GM18868 (cell line): Measurements from ENCODE around the gene ERBB4.

ENCODE experiments used
- ATAC-seq: cut with Tn5 transposase; IDR thresholded peaks from one replicate; pipeline ENCODE4 v1.9.1; 2021; ENCODE audit warnings: mild to moderate bottlenecking, moderate library complexity; ENCODE audit not compliant: unreplicated experiment

The ERBB4 gene

DNA sequence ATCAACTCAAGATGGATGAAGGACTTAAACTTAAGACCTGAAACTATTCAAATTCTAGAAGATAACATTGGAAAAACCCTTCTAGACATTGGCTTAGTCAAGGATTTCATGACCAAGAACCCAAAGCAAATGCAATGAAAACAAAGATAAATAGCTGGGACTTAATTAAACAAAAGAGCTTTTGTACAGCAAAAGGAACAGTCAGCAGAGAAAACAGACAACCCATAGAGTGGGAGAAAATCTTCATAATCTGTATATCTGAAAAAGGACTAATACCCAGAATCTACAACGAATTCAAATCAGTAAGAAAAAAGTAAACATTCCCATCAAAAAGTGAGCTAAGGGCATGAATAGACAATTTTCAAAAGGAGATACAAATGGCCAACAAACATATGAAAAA is 171.2 kb downstream of the ERBB4 start:
- ATAC-seq = no peak

DNA sequence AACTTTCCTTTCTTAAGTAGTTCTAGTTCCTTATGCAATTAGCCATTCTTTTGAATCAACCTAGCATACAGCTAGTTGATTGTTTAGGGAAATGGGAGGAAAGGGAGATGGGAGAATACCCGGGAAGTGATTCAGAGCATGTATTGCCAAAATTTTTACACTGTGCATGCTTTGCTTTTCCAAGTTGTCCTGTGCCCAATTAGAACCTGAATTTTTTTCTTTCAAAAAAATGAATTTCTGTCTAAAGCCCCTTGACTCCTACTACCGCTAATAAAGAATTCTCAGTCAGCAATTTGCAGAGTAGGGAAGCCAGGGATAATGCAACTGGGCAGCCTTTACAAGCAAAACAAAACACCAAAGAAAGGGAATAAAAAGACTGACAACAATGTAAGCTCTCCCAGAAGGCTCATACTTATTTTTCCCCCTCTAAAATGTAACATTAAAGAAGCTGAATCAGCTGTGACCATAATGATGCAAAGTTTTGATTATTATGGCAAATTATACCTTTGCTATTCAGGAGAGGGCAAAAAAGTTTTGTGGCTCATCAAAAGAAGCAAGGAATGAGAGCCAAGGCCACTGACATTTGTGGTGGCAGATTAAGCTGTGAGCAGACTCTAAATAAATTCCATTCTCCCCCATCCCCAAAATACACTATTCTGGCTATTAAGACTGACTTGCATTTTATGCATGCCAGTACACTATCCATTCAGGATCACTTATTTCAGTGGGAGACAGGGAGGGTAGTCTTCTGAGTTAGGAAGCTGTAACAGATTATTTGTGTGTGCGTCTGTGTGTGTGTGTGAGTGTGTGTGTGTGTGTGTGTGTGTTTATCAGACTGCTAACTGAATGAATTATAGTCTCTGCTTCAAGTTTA is 174.3 kb downstream of the ERBB4 start:
- no peak for ATAC-seq

DNA sequence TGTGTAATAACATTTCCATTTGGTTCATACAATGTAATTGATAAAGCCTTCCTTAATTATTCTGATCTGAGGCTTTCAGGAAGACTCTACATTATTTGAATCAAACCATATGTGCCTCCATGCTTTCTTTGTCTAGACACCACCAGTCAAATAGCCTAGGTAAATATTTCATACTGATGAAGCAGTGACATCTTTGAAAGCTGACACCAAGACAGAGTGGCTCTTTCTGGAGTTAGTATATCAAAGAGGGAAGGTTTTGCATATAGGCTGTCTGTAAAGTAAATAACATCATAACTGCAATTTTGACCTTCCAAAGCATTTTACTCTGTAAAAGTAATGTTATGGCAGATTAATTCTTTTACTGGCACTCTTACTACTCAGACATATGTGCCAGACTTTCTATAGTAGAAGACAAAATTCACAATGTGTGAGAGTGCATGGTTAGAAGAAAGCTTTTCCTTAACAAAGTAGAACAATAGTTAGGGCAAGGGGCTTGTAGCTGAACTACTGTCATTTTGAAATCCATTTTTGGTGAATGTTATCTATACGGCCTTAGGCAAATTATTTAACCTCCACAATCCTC is 177.3 kb downstream of the ERBB4 start:
- ATAC-seq = no peak

DNA sequence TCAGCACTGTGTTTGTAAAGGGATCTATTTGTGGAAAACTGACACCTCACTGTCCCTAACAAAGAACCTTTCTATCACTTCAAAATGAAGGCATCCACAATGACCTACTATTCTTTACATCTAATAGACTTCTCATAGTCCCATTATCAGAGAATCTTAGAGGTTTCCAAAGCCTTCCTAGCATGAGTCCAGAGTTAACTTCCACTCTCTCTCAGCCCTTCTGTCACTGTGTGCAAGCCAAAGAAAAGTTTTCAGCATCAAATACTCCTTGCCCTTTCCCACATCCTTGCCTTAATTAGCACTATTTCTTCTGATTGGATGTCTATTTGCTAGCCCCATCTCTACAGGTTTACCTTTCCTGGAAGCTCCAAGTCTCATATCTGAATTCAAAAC is 178.5 kb downstream of the ERBB4 start:
- no peak for ATAC-seq

DNA sequence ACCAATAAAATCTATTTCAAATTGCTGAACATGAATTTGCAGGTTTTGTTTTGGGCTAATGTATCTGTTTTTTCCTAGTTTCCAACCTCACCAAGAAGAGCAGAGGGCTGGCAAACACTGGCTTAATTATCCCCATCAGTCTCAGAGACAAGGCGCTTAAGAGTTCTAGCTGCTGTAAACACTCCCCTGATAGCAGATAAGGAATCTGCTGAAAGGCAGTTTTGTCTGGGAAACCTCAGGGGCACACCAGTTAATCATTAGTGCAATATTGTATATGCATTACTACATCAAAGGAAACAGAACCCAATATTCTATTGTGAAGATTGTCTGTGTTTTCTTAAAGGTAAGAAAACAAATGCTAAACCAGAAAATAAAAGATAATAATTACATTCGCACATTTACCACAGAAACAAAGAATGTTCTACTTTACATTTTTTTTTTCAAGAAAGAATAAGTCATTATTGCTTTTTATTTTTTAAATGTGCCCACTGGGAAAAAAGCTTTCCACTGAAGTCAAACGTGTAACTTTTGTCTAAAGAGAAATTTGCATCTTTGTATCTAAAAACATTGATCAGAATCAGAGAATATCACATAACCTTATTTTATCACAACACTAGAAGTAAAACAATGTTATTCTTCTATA is 179.1 kb downstream of the ERBB4 start:
- ATAC-seq = no peak

DNA sequence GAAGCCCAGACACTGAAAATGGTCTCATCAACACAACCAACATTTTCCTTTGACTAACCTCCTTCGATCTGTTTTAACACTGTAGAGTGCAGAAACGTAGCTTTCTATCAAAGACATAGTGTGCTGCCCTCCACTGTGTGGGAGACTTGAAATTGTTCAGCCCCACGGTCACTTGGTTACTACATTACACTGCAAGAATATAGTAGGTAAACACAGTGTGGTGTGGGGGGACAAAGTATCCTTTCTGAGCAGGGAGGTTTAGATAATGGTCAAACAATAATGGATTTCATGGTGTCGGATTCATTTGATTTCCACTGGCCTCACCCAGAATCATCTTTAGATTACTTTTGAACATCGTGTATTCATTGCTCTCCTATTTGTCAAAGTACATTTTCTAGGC is 181.0 kb downstream of the ERBB4 start:
- no peak for ATAC-seq

DNA sequence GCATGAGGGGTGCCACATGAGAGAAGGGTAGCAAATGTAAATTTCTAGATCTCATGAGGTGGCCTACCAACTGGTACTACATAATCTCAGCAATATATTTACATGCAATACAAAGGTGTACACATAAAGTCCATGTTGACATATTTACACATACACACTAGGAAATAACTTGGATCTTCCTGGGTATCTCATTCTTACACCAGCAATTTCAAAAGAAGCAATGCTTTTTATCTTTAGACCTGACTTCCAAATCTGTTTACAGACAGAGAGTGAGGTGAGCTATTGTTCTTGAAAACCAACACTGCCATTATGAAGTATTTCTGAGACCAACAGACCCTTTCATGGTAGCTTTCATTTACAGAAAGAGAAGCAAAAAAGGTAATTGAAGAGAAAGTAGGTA is 184.2 kb downstream of the ERBB4 start:
- no peak for ATAC-seq

DNA sequence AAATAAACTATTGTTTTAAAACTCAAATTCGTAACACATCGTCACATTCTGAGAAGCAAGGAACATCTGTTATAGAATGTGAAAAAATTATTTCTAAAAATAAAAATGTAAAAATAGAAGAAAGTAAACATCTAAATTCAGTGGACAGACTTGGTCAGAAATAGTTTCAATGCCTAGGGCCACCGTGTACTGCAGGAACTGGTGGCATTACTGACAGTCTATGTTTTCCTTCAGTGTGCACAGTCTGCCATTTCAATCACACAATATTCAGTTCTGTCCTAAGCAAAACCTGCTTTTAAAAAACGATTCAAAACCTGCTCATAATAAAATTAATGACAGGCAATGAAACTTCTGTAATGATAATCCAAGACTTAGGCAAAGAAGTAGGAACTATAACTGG is 190.1 kb downstream of the ERBB4 start:
- no peak for ATAC-seq

DNA sequence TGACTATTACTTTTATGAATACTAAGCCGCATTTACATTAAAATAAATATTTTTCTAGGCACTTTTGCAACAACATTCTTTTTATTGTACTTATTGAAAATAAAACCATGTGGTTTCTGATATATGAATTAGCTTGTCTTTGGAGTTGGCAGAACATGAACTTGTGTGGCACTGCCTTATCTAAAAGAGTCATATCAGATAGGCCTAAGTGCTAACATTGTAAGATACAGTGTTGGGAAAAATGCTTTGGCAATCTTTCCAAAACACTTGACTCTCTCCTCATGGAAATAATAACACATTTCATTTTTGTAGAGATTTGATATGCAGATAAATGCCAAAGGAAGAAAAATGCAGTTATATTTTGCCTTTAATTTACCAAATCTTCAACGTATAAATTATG is 191.7 kb downstream of the ERBB4 start:
- ATAC-seq = no peak

DNA sequence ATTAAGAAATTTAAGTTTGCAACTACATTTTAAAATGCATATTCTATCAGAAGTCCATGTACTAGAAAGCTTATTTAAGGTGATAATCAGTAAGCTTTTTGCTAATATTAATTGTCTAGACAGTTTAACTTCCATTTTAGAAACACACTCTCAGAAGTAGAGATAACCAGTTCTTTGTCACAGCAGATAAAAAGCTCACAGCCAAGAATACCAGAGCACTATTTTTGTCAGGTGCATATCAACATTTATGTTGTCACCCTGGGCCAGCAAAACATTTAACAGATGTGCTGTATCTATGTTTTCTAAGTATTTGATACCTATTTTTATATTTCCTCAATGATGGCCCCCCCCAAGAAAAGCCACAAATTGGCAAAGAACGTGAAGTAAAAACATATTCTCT is 192.6 kb downstream of the ERBB4 start:
- no peak for ATAC-seq

DNA sequence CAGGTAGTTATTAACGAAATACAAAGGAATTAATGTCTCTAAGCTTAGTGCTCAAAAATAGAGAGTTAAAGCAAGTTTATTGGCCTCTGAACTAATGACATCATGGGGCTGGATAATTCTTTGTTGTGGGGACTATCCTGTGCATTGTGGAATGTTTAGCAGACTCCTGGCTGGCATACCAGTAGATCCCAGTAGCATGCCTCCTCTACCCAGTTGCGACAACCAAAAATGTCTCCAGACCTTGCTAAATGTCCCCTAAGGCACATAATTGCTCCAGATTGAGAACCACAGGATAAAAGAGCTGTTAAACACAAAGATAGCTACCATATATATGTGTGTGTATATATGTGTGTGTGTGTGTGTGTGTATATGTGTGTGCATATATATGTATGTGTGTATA is 194.5 kb downstream of the ERBB4 start:
- ATAC-seq = no peak

DNA sequence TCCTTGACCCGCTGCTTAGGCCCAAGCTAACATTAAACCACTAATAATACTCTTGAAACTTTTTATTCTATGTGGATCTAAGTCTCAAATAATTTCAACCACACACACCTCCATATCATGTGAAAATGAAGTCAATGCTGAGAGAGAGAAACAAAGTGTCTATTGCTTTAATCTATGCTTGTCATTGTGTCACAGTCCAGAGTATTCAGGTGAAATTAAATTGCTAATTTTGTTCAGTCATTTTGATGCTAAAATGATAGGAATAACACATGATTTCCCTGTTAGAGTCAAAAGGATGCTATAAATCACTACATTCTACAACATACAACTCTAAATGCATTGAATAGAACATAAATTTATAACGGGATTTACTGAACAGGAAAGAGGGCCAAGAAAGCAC is 195.4 kb downstream of the ERBB4 start:
- ATAC-seq = no peak

DNA sequence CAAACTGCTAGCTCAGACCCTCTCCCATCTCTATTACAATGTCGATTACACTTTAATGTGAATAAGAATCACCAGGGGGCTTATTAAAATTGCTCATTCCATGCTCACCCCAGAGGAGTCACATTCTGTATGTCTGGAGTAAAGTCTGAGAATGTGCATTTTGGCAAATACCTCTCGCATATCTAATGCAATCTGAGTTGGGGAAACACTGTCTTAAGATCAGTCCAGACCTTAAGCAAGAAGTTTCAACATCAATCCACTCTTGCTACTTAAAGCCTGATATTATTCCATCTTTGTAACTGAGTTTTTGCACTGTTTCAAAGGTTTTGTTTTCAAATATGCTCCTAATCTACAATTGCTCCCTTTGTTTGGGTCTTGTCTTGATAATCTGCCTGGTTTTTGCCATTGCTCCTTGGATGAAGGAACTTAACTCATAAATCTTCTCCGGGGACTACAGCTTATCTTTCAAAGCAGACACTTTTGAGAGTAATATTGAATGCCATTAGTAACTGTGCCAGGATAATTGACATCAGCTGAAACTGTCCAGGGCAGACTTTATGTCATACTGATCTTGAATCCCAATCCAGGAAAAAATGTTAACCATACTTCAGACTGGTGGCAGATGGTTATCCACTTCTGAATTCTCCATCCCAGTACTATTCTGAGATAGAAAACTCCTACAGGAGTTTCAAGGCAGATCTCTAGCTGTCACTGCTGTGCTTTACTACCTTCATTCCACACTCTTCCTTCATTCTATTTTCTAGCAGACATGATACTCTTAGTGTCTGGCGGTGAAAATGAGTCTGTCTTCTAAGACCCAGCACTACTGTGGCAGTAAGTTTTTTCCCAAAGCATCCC is 200.9 kb downstream of the ERBB4 start:
- no peak for ATAC-seq

DNA sequence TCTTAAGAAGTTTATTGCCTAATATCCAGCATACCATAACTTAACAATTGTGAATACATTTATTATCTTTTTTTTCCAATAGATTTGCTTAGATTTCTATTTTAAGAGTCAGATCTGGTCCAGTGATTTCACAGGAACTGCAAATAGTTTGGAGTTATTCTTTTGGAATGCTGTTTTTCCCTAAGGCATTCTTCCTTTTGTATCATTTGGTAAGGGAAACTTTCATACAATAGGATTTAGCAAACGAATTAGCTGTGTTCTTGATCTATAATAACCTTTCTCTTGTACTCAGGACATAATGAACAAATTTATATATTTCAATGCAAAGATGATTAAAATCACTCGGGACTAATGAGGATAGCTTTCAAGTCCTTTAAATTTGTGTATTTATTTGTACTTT is 201.6 kb downstream of the ERBB4 start:
- no peak for ATAC-seq

DNA sequence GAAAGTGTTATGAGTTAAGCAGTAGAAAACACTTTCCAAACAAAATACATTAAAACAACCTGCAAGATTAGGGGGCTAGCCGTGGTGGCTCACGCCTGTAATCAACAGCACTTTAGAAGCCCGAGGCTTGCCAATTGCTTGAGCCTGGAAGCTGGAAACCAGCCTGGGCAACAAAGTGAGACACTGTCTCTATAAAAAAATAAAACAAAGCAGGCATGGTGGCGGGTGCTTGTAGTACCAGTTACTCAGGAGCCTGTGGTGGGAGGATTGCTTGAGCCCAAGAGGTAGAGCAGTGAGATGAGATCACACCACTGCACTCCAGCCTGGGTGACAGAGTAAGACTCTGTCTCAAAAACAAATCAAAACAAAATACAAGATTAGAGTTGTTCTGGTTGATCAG is 208.3 kb downstream of the ERBB4 start:
- no peak for ATAC-seq

DNA sequence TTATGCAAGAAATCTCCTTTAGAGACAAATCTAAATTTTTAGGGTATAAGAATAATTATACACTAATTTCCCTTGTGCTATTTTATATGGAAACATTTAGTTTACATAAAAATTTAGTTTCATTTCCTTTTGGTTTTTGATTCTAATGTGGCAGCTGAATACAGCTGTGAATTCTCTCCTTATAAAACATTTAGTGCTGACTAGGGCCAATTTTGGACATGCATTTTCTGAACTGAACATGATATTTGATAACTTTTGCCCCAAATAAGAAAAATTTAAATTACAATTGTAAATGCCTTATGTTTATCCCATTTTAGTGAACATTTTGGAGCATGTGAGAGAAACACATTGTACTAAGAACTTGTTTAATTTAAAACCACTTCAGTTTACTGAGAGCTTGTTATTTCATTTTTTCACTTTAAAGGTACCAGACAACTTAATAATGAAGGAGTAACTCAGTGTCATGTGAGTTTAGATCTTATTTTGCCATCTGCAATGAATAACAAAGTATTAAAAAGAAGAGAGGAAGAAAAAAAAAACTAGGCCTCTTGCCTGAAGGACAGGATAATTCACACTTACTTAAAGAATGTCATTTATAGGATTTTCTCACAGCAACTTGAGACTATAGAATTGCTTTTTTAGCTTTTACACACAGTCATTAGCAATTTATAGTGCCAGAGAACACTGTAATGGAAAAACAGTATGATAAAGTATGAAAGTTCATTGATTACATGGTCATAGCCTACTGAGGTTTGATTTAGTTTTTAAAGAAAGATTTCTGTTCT is 209.7 kb downstream of the ERBB4 start:
- ATAC-seq = no peak

DNA sequence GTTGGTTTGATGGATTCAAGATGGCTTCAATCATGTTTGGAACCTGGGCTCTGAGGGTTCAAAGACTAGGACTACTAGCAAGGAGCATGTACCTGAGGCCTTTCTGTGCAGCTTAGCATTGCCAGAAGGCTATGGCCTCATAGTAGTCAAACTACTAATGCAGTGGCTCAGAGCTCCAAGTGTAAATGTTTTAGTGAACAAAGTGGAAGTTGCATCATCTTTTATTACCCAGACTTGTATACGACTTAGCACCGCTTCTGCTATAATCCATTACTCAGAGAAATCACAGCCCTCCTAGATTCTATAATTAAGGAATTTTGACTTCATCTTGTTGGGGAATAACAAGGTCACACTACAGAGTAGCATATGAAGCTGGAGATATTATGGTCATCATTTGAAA is 210.5 kb downstream of the ERBB4 start:
- ATAC-seq = no peak

DNA sequence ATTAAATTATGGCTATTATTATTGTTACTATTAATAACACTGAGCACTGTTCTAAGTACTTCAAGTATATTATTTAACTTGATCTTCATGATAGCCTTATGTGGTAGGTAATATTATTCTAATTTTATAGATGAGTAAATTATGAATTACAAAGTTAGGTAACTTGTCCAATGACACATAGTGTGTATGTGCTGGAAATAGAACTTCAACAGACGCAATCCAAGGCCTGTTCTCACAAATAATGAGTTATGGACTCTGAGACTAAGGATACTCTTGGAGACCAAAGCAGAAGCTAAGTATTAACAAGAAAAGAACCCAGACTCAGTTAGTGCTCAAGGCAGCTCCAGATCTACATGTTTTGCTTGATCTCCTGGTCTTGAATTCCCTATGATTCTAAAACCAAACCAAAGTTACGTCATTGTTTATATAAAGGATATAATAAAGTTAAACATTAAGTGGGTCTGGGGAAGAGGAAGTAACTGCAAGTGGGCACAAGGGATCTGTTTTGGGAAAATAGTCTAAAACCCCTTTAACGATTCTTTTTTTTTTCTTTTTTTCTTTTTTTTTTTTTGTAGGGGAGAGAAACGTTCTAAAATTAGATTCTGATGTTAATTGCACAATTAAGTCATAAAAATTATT is 211.3 kb downstream of the ERBB4 start:
- ATAC-seq = no peak

DNA sequence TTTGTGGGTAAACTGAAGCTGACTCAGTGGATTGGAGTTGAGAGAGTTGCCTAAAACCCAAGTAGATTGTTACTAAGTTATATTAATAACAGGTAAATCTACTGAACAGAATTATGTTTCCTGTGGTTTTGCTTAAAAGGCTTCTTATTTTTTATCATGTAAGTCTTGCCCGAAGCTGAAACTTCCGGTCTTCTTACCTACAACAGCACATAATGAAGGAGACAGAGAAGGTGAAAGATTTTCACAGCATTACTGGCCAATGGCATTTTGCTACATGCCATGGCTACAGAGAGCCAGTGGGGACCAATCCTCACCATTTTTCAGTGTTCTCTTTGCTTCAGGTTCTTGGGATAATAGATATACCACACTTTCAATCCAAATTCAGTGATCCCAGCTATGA is 220.0 kb downstream of the ERBB4 start:
- ATAC-seq = no peak

DNA sequence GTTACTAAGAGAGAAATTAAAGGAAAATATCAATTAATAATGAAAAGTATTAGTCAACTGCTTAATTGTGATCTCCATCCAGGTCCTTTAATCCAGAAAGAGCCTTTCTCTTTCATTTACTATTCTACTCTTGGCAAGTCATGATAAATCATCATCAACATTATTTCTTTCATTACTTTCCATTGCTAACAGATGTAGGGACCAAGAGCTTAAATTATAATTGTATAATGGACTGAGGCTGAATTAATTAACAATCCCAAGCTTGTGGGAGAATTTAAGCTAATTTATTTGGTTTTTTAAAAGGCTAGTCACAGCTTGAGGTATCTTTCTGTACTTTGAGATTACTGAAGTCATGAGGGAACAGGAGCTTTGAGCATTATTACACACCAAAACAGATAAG is 223.9 kb downstream of the ERBB4 start:
- ATAC-seq = no peak
